ENCODE data around the gene NCAM1.

Gene NCAM1

GRCh38 chr11:113261709-113262475 lies 300.7 kb downstream of the NCAM1 start:
- no peak for DNase-seq

- DNase-seq: no peak
Measured at GRCh38 chr11:113262594-113262993, 301.4 kb downstream of the NCAM1 start.

- DNase-seq: no peak
Measured at GRCh38 chr11:113263458-113264259, 302.4 kb downstream of the NCAM1 start.

GRCh38 chr11:113265362-113265761 lies 304.1 kb downstream of the NCAM1 start:
- no peak for DNase-seq

- no peak for DNase-seq
Measured at GRCh38 chr11:113267493-113267892, 306.3 kb downstream of the NCAM1 start.

- no peak for DNase-seq
Measured at GRCh38 chr11:113269096-113269495, 307.9 kb downstream of the NCAM1 start.

GRCh38 chr11:113269636-113270035 lies 308.4 kb downstream of the NCAM1 start:
- DNase-seq: no peak

- DNase-seq: no peak
Measured at GRCh38 chr11:113270080-113270479, 308.9 kb downstream of the NCAM1 start.

GRCh38 chr11:113271551-113272245 lies 310.5 kb downstream of the NCAM1 start:
- DNase-seq: no peak

GRCh38 chr11:113272281-113272680 lies 311.1 kb downstream of the NCAM1 start:
- no peak for DNase-seq

GRCh38 chr11:113272927-113273615 lies 311.9 kb downstream of the NCAM1 start:
- DNase-seq: no peak

- DNase-seq: no peak
Measured at GRCh38 chr11:113273720-113274119, 312.5 kb downstream of the NCAM1 start.

GRCh38 chr11:113274713-113275582 lies 313.7 kb downstream of the NCAM1 start:
- no peak for DNase-seq

GRCh38 chr11:113275602-113276001 lies 314.4 kb downstream of the NCAM1 start:
- DNase-seq: no peak

GRCh38 chr11:113276466-113276865 lies 315.2 kb downstream of the NCAM1 start:
- no peak for DNase-seq

- no peak for DNase-seq
Measured at GRCh38 chr11:113277907-113278306, 316.7 kb downstream of the NCAM1 start.

- no peak for DNase-seq
Measured at GRCh38 chr11:113278481-113278880, 317.3 kb downstream of the NCAM1 start.

GRCh38 chr11:113278925-113279324 lies 317.7 kb downstream of the NCAM1 start:
- no peak for DNase-seq

GRCh38 chr11:113279591-113279990 lies 318.4 kb downstream of the NCAM1 start:
- DNase-seq: no peak

- no peak for DNase-seq
Measured at GRCh38 chr11:113281052-113281725, 320.0 kb downstream of the NCAM1 start.

GRCh38 chr11:113282898-113283437 lies 321.7 kb downstream of the NCAM1 start:
- DNase-seq: no peak

All from activated CD4-positive, alpha-beta T cell treated with anti-CD3 and anti-CD28 coated beads, Interleukin-2, amount 50 U/mL, for 1 hour (primary cell).